Hepatocyte (in vitro differentiated cells): ENCODE data around the gene KL. TPM values are rescaled to one million over a fixed set of nuclear protein-coding genes. Genes with fewer than 3 reads are reported as not detected.

Experiments
- DNase-seq: peaks from one replicate; pipeline ENCODE4 v3.0.0-alpha.2; 2016; ENCODE audit warnings: low spot score
- H2AFZ ChIP-seq: fragments of 200-600 bp; sonication (generic); 2 replicates; pipeline ENCODE4 v1.6.0; 2016; ENCODE audit warnings: antibody characterized with exemption, mild to moderate bottlenecking
- H3K27ac ChIP-seq: fragments of 200-600 bp; sonication (generic); 2 replicates; pipeline ENCODE4 v1.5.1; 2016; ENCODE audit warnings: mild to moderate bottlenecking
- H3K27me3 ChIP-seq: fragments of 200-600 bp; sonication (generic); 2 replicates; pipeline ENCODE4 v1.6.1; 2016
- H3K36me3 ChIP-seq: fragments of 200-600 bp; sonication (generic); replicated peaks from 2 replicates; pipeline ENCODE4 v1.5.1; 2016; ENCODE audit warnings: low read depth; ENCODE audit not compliant: insufficient read depth
- H3K4me1 ChIP-seq: fragments of 200-600 bp; sonication (generic); 2 replicates; pipeline ENCODE4 v1.5.1; 2016; ENCODE audit warnings: mild to moderate bottlenecking, moderate library complexity; ENCODE audit not compliant: insufficient read depth
- H3K4me2 ChIP-seq: fragments of 200-600 bp; sonication (generic); 2 replicates; pipeline ENCODE4 v1.6.0; 2016
- H3K4me3 ChIP-seq: fragments of 200-600 bp; sonication (generic); 2 replicates; pipeline ENCODE4 v1.5.1; 2016; ENCODE audit warnings: mild to moderate bottlenecking
- H3K79me2 ChIP-seq: fragments of 200-600 bp; sonication (generic); 2 replicates; pipeline ENCODE4 v1.6.0; 2017; ENCODE audit warnings: mild to moderate bottlenecking
- H3K9me2 ChIP-seq: fragments of 200-600 bp; sonication (generic); replicated peaks from 2 replicates; pipeline ENCODE4 v1.6.0; 2017; ENCODE audit warnings: mild to moderate bottlenecking; ENCODE audit not compliant: insufficient read depth
- H3K9me3 ChIP-seq: fragments of 200-600 bp; sonication (generic); 2 replicates; pipeline ENCODE4 v1.5.1; 2016; ENCODE audit warnings: low read depth, mild to moderate bottlenecking
- H4K20me1 ChIP-seq: fragments of 200-600 bp; sonication (generic); 2 replicates; pipeline ENCODE4 v1.6.0; 2016; ENCODE audit warnings: mild to moderate bottlenecking; ENCODE audit not compliant: insufficient read depth, poor library complexity, severe bottlenecking
- EZH2 ChIP-seq: fragments of 200-600 bp; sonication (generic); IDR thresholded peaks from 2 replicates; pipeline ENCODE4 v1.6.1; 2016; ENCODE audit warnings: antibody characterized with exemption, mild to moderate bottlenecking, borderline replicate concordance
- EZH2phosphoT487 ChIP-seq: fragments of 200-600 bp; sonication (generic); IDR thresholded peaks from one replicate; pipeline ENCODE4 v1.6.1; 2018; ENCODE audit warnings: antibody characterized with exemption, mild to moderate bottlenecking, low read depth, moderate library complexity; ENCODE audit not compliant: unreplicated experiment, severe bottlenecking
- WGBS: methylation state at CpG from one replicate; pipeline ENCODE4 v1.1.6; 2016; ENCODE audit warnings: low lambda C conversion rate; ENCODE audit errors: missing lambda C conversion rate; 5-methylcytosine and 5-hydroxymethylcytosine counted together
- polyA plus RNA-seq: library from polyadenylated mRNA; unstranded; fragments of >200 nt; fragmentation: Nextera tagmentation; extraction: Ambion mirVana; gene quantifications from 2 replicates; pipeline ENCODE4 v1.2.1, GENCODE V29; 2016
- total RNA-seq: library from RNA; depleted of rRNA; stranded (reverse); fragments of >200 nt; gene quantifications from 2 replicates; pipeline ENCODE4 v1.2.3, GENCODE V29; 2014
- TF ChIP-seq, protein P1 (sequence below): fragments of 200-600 bp; sonication (generic); IDR thresholded peaks from 2 replicates; pipeline ENCODE4 v1.5.1; 2016; ENCODE audit warnings: antibody characterized with exemption, mild to moderate bottlenecking; ENCODE audit not compliant: poor library complexity

KL gene
- total and polyA plus RNA-seq, 2 experiments from 2014 or later: 1.4 to 1.7 TPM

GRCh38 chr13:33058776-33059327 lies 42.6 kb downstream of the KL start:
- Histone ChIP-seq H3K79me2 (no peaks in the 10 kb centered on the region), H3K27ac (no peak overlapping the region), H3K4me2 (no peak overlapping the region), H3K4me3 (no peak overlapping the region), H3K9me3 (no peaks in the 10 kb centered on the region), H2AFZ (no peak overlapping the region), H3K4me1 (no peaks in the 10 kb centered on the region), H3K9me2 (no peaks in the 10 kb centered on the region), H3K27me3 (no peaks in the 10 kb centered on the region), H3K36me3 (no peaks in the 10 kb centered on the region), H4K20me1 (no peaks in the 10 kb centered on the region)
- TF ChIP-seq EZH2phosphoT487: no peak
- WGBS: 54% methylated on average over 3 of the region's 3 CpGs
- DNase-seq: no peak

DNA sequence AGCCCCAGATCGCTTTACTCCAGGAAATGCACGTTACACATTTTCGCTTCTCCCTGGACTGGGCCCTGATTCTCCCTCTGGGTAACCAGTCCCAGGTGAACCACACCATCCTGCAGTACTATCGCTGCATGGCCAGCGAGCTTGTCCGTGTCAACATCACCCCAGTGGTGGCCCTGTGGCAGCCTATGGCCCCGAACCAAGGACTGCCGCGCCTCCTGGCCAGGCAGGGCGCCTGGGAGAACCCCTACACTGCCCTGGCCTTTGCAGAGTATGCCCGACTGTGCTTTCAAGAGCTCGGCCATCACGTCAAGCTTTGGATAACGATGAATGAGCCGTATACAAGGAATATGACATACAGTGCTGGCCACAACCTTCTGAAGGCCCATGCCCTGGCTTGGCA lies 44.6 kb downstream of the KL start:
- WGBS: 98% methylated on average over 15 of the region's 15 CpGs
- H3K4me2 ChIP-seq: no peak overlapping the region
- H3K9me3 ChIP-seq: no peaks in the 10 kb centered on the region
- H3K27ac ChIP-seq: no peak overlapping the region
- no peaks in the 10 kb centered on the region for H3K79me2 ChIP-seq
- TF ChIP-seq EZH2 (no peak), EZH2phosphoT487 (no peak)
- TF ChIP-seq, protein P1, sequence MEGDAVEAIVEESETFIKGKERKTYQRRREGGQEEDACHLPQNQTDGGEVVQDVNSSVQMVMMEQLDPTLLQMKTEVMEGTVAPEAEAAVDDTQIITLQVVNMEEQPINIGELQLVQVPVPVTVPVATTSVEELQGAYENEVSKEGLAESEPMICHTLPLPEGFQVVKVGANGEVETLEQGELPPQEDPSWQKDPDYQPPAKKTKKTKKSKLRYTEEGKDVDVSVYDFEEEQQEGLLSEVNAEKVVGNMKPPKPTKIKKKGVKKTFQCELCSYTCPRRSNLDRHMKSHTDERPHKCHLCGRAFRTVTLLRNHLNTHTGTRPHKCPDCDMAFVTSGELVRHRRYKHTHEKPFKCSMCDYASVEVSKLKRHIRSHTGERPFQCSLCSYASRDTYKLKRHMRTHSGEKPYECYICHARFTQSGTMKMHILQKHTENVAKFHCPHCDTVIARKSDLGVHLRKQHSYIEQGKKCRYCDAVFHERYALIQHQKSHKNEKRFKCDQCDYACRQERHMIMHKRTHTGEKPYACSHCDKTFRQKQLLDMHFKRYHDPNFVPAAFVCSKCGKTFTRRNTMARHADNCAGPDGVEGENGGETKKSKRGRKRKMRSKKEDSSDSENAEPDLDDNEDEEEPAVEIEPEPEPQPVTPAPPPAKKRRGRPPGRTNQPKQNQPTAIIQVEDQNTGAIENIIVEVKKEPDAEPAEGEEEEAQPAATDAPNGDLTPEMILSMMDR: no peak
- H3K36me3 ChIP-seq: no peaks in the 10 kb centered on the region
- H3K9me2 ChIP-seq: no peaks in the 10 kb centered on the region
- H4K20me1 ChIP-seq: no peaks in the 10 kb centered on the region
- H3K27me3 ChIP-seq: no peaks in the 10 kb centered on the region
- DNase-seq: no peak
- H3K4me3 ChIP-seq: no peak overlapping the region
- H3K4me1 ChIP-seq: no peaks in the 10 kb centered on the region
- H2AFZ ChIP-seq: no peak overlapping the region

- Histone ChIP-seq H3K9me2 (no peaks in the 10 kb centered on the region), H3K36me3 (no peaks in the 10 kb centered on the region), H3K4me2 (no peak overlapping the region), H3K4me3 (no peak overlapping the region), H3K4me1 (no peaks in the 10 kb centered on the region), H2AFZ (no peak overlapping the region), H3K9me3 (no peaks in the 10 kb centered on the region), H4K20me1 (no peaks in the 10 kb centered on the region), H3K79me2 (no peaks in the 10 kb centered on the region), H3K27me3 (no peaks in the 10 kb centered on the region), H3K27ac (no peak overlapping the region)
- 99% methylated on average over 18 of the region's 18 CpGs for WGBS
- TF ChIP-seq, protein P1: no peak
- TF ChIP-seq EZH2: no peak
- no peak for TF ChIP-seq EZH2phosphoT487
- no peak for DNase-seq
Measured at GRCh38 chr13:33066329-33066728, 50.1 kb downstream of the KL start.

GRCh38 chr13:33069365-33069764 lies 53.1 kb downstream of the KL start:
- H3K9me2 ChIP-seq: no peaks in the 10 kb centered on the region
- H4K20me1 ChIP-seq: no peaks in the 10 kb centered on the region
- H3K27ac ChIP-seq: no peak overlapping the region
- H3K4me1 ChIP-seq: no peaks in the 10 kb centered on the region
- H2AFZ ChIP-seq: no peak overlapping the region
- H3K4me3 ChIP-seq: no peak overlapping the region
- DNase-seq: no peak
- H3K36me3 ChIP-seq: no peaks in the 10 kb centered on the region
- no peak for TF ChIP-seq EZH2phosphoT487
- TF ChIP-seq EZH2: no peak
- TF ChIP-seq, protein P1: no peak
- 80% methylated on average over 2 of the region's 2 CpGs for WGBS
- H3K9me3 ChIP-seq: no peaks in the 10 kb centered on the region
- no peaks in the 10 kb centered on the region for H3K27me3 ChIP-seq
- H3K4me2 ChIP-seq: no peak overlapping the region
- no peaks in the 10 kb centered on the region for H3K79me2 ChIP-seq
